ENCODE data around the gene CARMIL3.

The CARMIL3 gene

DNA sequence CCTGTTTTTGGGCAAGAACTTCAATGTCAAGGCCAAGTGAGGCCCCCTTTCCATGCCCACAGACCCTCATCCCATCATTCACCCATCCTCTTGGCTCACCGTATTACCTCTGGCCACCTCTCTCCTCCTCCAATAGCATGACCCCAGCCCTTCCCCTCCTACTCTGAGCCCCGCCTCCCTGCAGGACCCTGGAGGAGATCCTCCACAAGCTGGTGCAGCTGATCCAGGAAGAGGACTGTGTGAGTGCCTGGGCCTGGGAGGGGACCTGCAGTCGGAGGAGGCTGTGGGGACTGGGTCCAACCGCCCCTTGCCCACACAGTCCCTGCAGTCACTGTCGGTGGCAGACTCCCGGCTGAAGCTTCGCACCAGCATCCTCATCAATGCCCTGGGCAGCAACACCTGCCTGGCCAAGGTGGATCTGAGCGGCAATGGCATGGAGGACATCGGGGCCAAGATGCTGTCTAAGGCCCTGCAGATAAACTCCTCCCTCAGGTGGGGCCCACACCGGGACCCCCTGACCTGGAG is 7.2 kb downstream of the CARMIL3 start:
- no peak for DNase-seq (ENCODE audit: low spot score)
- TF ChIP-seq, protein P1, sequence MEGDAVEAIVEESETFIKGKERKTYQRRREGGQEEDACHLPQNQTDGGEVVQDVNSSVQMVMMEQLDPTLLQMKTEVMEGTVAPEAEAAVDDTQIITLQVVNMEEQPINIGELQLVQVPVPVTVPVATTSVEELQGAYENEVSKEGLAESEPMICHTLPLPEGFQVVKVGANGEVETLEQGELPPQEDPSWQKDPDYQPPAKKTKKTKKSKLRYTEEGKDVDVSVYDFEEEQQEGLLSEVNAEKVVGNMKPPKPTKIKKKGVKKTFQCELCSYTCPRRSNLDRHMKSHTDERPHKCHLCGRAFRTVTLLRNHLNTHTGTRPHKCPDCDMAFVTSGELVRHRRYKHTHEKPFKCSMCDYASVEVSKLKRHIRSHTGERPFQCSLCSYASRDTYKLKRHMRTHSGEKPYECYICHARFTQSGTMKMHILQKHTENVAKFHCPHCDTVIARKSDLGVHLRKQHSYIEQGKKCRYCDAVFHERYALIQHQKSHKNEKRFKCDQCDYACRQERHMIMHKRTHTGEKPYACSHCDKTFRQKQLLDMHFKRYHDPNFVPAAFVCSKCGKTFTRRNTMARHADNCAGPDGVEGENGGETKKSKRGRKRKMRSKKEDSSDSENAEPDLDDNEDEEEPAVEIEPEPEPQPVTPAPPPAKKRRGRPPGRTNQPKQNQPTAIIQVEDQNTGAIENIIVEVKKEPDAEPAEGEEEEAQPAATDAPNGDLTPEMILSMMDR (IDR thresholded peaks at IDR 0.05; ENCODE audit: borderline replicate concordance, control extremely low read depth, extremely low read depth, insufficient read depth, missing control alignments): no peak
- in situ Hi-C loops (cut with MboI; ENCODE audit: low sequenced_read_pairs, unreplicated experiment): no loop called here

DNA sequence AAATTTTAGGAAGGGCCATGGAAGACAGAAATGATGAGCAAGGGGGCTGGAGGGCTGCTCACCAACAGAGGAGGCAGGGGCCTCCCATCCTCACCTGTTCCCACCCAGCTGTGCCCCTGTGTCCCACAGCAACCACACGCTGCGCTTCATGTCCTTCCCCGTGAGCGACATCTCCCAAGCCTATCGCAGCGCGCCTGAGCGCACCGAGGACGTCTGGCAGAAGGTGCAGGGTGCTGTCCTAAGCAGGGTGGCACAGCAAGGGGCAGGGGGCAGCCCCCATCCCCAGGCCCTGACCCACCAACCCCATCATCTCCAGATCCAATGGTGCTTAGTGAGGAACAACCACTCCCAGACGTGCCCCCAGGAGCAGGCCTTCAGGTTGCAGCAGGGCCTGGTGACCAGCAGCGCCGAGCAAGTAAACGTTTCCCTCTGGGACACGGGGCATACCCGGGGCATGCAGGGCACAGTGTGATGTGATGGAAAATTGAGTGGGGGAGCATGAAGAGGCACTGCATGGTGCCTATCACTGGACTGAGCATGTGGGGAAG is 8.1 kb downstream of the CARMIL3 start:
- in situ Hi-C loops (cut with MboI; ENCODE audit: low sequenced_read_pairs, unreplicated experiment): no loop called here
- no peak for DNase-seq (ENCODE audit: low spot score)
- TF ChIP-seq, protein P1 (IDR thresholded peaks at IDR 0.05; ENCODE audit: borderline replicate concordance, control extremely low read depth, extremely low read depth, insufficient read depth, missing control alignments): no peak

GRCh38 chr14:24060443-24060842 is 8.6 kb downstream of the CARMIL3 start:
- no peak for DNase-seq (ENCODE audit: low spot score)
- in situ Hi-C loops (cut with MboI; ENCODE audit: low sequenced_read_pairs, unreplicated experiment): no loop called here
- TF ChIP-seq, protein P1 (IDR thresholded peaks at IDR 0.05; ENCODE audit: borderline replicate concordance, control extremely low read depth, extremely low read depth, insufficient read depth, missing control alignments): no peak

GRCh38 chr14:24060984-24061913 is 9.4 kb downstream of the CARMIL3 start:
- in situ Hi-C loops (cut with MboI; ENCODE audit: low sequenced_read_pairs, unreplicated experiment): no loop called here

GRCh38 chr14:24062216-24062980 is 10.6 kb downstream of the CARMIL3 start:
- in situ Hi-C loops (cut with MboI; ENCODE audit: low sequenced_read_pairs, unreplicated experiment): no loop called here
- DNase-seq (ENCODE audit: low spot score): no peak
- TF ChIP-seq, protein P1 (IDR thresholded peaks at IDR 0.05; ENCODE audit: borderline replicate concordance, control extremely low read depth, extremely low read depth, insufficient read depth, missing control alignments): no peak

More at GRCh38 chr14:24060984-24061913, 9.4 kb downstream of the CARMIL3 start:
- TF ChIP-seq, protein P1 (IDR thresholded peaks at IDR 0.05; ENCODE audit: borderline replicate concordance, control extremely low read depth, extremely low read depth, insufficient read depth, missing control alignments): no peak
- no peak for DNase-seq (ENCODE audit: low spot score)

GRCh38 chr14:24063263-24063836 is 11.5 kb downstream of the CARMIL3 start:
- DNase-seq (ENCODE audit: low spot score): no peak
- TF ChIP-seq, protein P1 (IDR thresholded peaks at IDR 0.05; ENCODE audit: borderline replicate concordance, control extremely low read depth, extremely low read depth, insufficient read depth, missing control alignments): no peak
- in situ Hi-C loops (cut with MboI; ENCODE audit: low sequenced_read_pairs, unreplicated experiment): no loop called here

Data from GM13976 (cell line).